HCT116 (cell line): ENCODE results near the gene CDCP2.

Experiments used
- POLR2A ChIP-seq: IDR thresholded peaks from 2 replicates; pipeline ENCODE4 v1.7.0; 2011; ENCODE audit warnings: borderline replicate concordance; ENCODE audit not compliant: insufficient read depth, insufficient read length; ENCODE audit errors: extremely low read depth
- POLR2AphosphoS5 ChIP-seq: IDR thresholded peaks from 2 replicates; pipeline ENCODE4 v1.6.1; 2011; ENCODE audit warnings: mild to moderate bottlenecking, low read depth, low read length, moderate library complexity
- RAD21 ChIP-seq: IDR thresholded peaks from 2 replicates; pipeline ENCODE4 v1.6.1; 2012; ENCODE audit warnings: low read depth, mild to moderate bottlenecking
- TCF7L2 ChIP-seq: IDR thresholded peaks from 2 replicates; pipeline ENCODE4 v1.7.0; 2011; ENCODE audit warnings: borderline replicate concordance, inconsistent platforms; ENCODE audit not compliant: insufficient read depth, insufficient read length; ENCODE audit errors: extremely low read depth
- TF ChIP-seq, protein P1 (sequence below), 3 experiments: fragments of 200-600 bp in 1 of 3; sonication (generic) in 1 of 3; IDR thresholded peaks in 2 of 3; conservative IDR thresholded peaks in 1 of 3; 2 replicates each; pipeline ENCODE4 v1.5.1; 2012 to 2017; ENCODE audit warnings: low read depth in 2 of 3, low read length in 2 of 3, antibody characterized with exemption in 1 of 3, borderline replicate concordance in 1 of 3, control low read depth in 1 of 3, mild to moderate bottlenecking in 1 of 3, mixed read lengths in 1 of 3, mixed run types in 1 of 3, moderate library complexity in 1 of 3; ENCODE audit not compliant: insufficient read depth in 1 of 3
- TF ChIP-seq, protein P2 (sequence below): IDR thresholded peaks from 2 replicates; pipeline ENCODE4 v1.6.1; 2012

DNA sequence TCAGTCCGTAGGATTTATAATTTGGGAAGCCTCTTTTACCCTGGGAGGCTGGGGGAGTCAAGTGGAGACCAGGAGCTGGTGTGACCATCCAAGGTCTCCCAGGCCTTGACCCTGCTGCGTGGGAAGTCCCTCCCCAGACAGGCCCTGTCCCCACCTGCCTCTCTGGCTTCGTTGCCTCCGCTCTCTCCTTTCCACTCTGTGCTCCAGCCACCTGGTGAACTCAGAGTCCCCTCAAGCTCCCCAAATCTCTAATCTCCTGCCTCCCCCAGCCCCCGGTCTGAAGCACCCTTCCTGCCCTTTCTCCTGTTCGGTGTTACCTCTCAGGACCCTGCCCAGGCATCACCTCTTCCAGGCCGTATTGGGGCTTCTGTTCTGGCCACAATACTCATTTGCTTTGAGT is 27.9 kb downstream of the CDCP2 start:
- TF ChIP-seq, protein P1, sequence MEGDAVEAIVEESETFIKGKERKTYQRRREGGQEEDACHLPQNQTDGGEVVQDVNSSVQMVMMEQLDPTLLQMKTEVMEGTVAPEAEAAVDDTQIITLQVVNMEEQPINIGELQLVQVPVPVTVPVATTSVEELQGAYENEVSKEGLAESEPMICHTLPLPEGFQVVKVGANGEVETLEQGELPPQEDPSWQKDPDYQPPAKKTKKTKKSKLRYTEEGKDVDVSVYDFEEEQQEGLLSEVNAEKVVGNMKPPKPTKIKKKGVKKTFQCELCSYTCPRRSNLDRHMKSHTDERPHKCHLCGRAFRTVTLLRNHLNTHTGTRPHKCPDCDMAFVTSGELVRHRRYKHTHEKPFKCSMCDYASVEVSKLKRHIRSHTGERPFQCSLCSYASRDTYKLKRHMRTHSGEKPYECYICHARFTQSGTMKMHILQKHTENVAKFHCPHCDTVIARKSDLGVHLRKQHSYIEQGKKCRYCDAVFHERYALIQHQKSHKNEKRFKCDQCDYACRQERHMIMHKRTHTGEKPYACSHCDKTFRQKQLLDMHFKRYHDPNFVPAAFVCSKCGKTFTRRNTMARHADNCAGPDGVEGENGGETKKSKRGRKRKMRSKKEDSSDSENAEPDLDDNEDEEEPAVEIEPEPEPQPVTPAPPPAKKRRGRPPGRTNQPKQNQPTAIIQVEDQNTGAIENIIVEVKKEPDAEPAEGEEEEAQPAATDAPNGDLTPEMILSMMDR (IDR thresholded peaks at IDR 0.05 in 2 of 3, conservative IDR thresholded peaks at IDR 0.05 in 1 of 3; ENCODE audit: borderline replicate concordance in 1 of 3, insufficient read depth in 1 of 3, low read depth in 2 of 3, low read length in 2 of 3): no peak
- TF ChIP-seq POLR2AphosphoS5 (no peak), POLR2A (no peak), TCF7L2 (no peak), RAD21 (no peak)
- TF ChIP-seq, protein P2, sequence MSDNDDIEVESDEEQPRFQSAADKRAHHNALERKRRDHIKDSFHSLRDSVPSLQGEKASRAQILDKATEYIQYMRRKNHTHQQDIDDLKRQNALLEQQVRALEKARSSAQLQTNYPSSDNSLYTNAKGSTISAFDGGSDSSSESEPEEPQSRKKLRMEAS: no peak
